GM12874 (cell line): ENCODE measurements around the gene KDM4B.

Experiments
- TF ChIP-seq, protein P1 (sequence below): IDR thresholded peaks from 2 replicates; pipeline ENCODE4 v1.5.1; 2011; ENCODE audit warnings: low read depth, mild to moderate bottlenecking, control low read depth, low read length, moderate library complexity; ENCODE audit not compliant: insufficient read depth

The KDM4B gene

DNA sequence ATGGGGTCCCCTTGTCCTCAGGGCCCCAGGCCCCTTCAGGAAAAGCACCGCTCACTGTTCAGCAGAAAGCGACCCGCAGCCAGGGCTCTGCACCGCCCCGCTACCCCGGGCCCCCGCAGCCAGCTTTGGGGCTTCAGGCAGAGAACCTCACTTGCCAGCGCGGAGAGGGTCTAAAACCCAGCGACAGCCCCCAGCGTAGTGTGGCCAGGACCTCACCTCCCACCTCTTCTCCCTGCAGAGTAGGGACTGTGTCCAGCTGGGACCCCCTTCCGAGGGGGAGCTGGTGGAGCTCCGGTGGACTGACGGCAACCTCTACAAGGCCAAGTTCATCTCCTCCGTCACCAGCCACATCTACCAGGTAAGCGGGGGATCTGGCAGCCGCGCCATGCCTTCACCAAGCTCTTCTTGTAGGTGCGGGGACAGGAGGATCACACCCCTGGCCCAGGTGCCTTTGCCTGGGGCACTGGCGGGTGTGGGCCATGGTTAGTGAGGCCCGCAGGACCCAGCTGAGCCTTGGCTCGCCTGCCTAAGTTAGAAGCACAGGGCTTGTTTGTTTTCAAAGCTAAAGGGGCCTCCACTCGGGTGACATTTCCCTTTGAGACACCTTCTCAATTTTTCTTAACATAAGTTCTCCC is 175.7 kb downstream of the KDM4B start:
- TF ChIP-seq, protein P1, sequence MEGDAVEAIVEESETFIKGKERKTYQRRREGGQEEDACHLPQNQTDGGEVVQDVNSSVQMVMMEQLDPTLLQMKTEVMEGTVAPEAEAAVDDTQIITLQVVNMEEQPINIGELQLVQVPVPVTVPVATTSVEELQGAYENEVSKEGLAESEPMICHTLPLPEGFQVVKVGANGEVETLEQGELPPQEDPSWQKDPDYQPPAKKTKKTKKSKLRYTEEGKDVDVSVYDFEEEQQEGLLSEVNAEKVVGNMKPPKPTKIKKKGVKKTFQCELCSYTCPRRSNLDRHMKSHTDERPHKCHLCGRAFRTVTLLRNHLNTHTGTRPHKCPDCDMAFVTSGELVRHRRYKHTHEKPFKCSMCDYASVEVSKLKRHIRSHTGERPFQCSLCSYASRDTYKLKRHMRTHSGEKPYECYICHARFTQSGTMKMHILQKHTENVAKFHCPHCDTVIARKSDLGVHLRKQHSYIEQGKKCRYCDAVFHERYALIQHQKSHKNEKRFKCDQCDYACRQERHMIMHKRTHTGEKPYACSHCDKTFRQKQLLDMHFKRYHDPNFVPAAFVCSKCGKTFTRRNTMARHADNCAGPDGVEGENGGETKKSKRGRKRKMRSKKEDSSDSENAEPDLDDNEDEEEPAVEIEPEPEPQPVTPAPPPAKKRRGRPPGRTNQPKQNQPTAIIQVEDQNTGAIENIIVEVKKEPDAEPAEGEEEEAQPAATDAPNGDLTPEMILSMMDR: no peak

DNA sequence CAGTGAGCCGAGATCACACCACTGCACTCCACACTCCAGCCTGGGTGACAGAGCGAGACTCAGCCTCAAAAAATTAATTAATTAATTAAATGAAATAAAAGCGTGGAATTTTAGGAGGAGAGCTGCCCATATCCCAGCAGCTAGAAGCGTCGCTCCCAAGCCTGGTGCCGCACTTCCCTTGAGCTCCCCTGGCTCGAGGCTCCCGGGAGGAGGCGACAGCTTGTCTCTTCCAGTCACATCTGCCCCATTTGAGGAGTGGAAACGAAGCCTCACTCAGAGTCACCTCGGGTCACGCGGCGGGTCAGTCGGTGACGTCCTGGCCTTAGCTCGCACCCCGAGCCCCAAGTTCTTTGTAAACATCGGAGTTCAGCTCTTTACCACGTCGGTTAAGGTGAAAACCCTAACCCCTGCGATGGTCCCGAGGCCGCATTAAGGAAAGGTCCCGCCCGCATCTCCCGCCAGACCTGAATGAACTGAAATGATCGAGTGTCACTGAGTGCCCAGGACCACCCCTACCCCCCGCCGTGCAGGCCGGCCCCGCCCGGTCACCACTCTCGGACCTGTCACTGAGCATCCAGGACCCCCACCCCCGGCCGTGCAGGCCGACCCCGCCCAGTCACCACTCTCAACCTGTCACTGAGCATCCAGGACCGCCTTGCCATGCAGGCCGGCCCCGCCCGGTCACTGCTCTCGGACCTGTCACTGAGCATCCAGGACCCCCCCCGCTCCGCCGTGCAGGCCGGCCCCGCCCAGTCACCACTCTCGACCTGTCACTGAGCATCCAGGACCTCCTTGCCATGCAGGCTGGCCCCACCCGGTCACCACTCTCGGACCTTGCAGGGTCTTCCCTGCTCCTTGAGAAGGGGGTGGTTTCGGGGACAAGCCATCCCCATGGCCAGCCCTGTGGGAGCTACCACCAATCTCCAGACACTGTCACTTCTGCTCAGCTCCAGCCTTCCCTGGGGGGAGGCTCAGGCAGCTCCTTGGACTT is 176.9 kb downstream of the KDM4B start:
- TF ChIP-seq, protein P1: no peak

DNA sequence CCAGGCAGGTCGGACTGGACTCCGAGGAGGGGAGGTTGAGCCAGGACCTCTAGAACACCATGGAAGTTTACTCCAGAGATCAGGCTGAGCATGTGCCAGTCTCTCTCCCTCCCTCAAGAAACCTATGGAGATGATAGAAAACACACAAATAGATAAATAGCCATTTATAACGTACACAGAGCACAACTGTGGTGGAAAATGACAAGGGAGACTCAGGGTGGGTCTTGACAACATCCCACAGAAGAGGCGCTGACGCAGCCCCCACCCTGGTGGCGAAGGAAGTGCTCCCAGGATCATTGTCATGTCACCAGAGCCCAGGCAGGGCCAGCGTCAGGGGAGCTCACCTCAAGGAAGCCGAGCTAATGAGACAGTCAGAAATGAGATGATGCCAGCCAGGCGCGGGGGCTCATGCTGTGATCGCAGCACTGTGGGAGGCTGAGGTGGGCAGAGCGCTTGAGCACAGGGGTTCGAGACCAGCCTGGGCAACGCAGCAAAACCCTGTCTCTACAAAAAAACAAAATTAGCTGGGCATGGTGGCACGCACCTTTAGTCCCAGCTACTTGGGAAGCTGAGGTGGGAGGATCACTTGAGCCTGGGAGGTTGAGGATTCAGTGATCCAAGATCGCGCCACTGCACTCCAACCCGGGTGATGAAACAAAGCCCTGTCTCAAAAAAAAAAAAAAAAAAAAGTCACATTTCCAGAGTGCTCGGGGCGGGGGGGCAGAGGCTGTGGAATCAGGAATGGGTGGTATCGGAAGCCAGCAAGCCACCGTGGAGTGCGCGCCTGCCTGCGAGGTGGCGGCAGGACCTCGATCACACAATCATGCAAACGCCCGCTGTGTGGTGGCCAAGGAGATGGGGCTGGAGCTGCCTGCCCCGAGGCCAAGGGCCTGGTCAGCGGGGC is 178.4 kb downstream of the KDM4B start:
- TF ChIP-seq, protein P1: no peak

DNA sequence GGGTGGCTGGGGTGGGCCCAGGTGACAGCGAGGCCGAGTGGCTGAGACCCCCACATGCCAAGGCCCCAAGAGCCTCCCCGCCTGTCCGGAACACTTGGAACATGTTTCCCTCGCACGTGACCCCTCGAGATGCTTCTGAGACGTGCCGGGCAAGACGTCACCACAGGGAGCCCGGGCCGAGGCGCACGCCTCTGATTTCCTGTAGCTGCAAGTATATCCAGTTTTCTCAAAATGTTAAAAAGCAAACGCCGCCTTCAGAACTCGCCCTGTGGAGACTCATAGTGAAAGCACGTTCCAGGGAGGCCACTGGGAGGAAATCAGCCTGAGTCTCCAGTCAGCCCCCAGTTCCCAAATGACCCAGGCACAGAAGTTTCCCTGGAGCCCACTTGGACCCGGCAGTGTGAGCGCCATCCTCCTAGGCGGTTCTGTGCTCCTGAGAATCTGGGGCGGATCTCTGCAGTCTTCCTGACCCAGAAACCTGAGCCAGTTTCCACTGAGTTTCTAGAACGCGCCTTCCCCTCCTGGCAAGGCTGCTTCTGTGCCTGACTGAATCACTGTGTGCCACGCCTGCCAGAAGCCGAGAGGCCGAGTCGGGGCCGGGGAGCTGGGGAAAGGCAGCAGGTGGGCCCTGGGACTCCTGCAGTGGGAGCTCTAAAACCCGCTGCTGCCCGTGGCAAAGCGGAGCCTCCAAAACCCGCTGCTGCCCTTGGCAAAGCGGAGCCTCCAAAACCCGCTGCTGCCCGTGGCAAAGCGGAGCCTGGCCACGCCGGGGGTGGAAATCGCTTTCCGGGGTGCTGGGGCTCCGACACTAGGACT is 179.3 kb downstream of the KDM4B start:
- TF ChIP-seq, protein P1: no peak

DNA sequence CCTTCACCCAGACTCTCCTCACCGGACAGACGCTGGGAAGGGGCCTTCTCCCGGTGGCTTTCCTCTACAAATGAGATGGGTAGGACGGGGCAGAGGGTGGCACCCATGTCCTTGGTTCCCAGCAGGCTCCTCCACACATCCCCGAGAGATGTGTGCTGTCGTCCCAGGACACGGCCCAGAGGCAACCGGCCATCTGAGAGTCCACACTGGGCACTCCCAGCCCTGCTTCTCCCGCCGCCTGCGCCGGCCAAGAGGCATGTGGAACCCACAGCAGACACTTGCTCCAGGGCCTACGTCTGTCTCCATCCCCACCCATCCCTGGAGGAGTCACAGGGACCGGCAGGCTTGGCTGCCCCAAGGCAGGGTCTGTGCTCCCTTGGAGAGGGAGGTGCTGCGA is 179.9 kb downstream of the KDM4B start:
- TF ChIP-seq, protein P1: no peak

DNA sequence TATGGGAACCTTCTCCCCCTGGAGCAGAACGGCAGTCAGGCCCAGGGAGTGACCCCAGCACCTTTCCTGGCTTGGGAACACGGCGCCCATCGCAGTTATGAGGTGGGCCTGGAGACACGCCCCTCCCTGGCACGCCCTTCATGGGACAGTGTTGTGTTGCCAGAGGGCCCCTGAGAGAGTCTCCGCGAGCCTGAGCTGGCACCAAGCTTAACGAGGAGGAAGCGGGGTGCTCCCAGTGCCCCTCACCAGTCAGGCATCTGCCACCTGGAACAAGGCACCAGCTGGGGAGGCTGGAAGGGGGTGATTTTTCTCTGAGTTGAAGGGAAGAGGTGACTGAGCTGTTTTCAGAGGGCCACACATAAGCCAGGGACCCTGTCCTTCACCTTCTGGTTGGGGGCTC is 180.6 kb downstream of the KDM4B start:
- TF ChIP-seq, protein P1: no peak
